ENCODE data around the gene GRIPAP1. TPM values are rescaled to one million over a fixed set of nuclear protein-coding genes. Genes with fewer than 3 reads are reported as not detected.
"Not testable (repeated sequence)": the region's sequence is repeated elsewhere in the genome, so short reads cannot be mapped to it uniquely, and the experiment has no call there.

GRIPAP1 gene
- total RNA-seq, 2 experiments from 2014 or later: 81.8 to 82.7 TPM

GRCh38 chrX:48989483-48989882 is 12.6 kb downstream of the GRIPAP1 start:
- Mint-ChIP-seq H3K27ac (no peak overlapping the region), H3K9me3 (ENCODE audit: insufficient read depth) (no peaks in the 10 kb centered on the region), H3K27me3 (ENCODE audit: low read depth) (no peaks in the 10 kb centered on the region), H3K36me3 (ENCODE audit: low read depth) (peaks cover 43% of the 10 kb centered on the region), H3K4me1 (ENCODE audit: low read depth) (no peaks in the 10 kb centered on the region), H3K4me3 (no peak overlapping the region)
- DNase-seq (no peak), ATAC-seq (no peak)
- ChIA-PET CTCF (no interaction called here), POLR2A (no interaction called here)

- H3K36me3 Mint-ChIP-seq (ENCODE audit: low read depth): peaks cover 41% of the 10 kb centered on the region
- no peaks in the 10 kb centered on the region for H3K27me3 Mint-ChIP-seq (ENCODE audit: low read depth)
- DNase-seq (no peak), ATAC-seq (no peak)
- no peaks in the 10 kb centered on the region for H3K4me1 Mint-ChIP-seq (ENCODE audit: low read depth)
- H3K4me3 Mint-ChIP-seq: no peak overlapping the region
- CTCF ChIA-PET: no interaction called here
- POLR2A ChIA-PET: no interaction called here
- no peak overlapping the region for H3K27ac Mint-ChIP-seq
- no peaks in the 10 kb centered on the region for H3K9me3 Mint-ChIP-seq (ENCODE audit: insufficient read depth)
Measured at GRCh38 chrX:48983896-48984295, 18.2 kb downstream of the GRIPAP1 start.

- Mint-ChIP-seq H3K4me3 (no peak overlapping the region), H3K9me3 (ENCODE audit: insufficient read depth) (no peaks in the 10 kb centered on the region), H3K27ac (no peak overlapping the region), H3K27me3 (ENCODE audit: low read depth) (no peaks in the 10 kb centered on the region), H3K4me1 (ENCODE audit: low read depth) (peaks cover 3% of the 10 kb centered on the region), H3K36me3 (ENCODE audit: low read depth) (peaks cover 38% of the 10 kb centered on the region)
- no peak for DNase-seq
- POLR2A ChIA-PET: no interaction called here
- ATAC-seq: no peak
- CTCF ChIA-PET: no interaction called here
Measured at GRCh38 chrX:48983081-48983480, 19.0 kb downstream of the GRIPAP1 start.

GRCh38 chrX:48981178-48981577 is 20.9 kb downstream of the GRIPAP1 start:
- ChIA-PET POLR2A (no interaction called here), CTCF (no interaction called here)
- no peak overlapping the region for H3K27ac Mint-ChIP-seq
- H3K36me3 Mint-ChIP-seq (ENCODE audit: low read depth): peaks cover 40% of the 10 kb centered on the region
- H3K4me1 Mint-ChIP-seq (ENCODE audit: low read depth): peaks cover 12% of the 10 kb centered on the region
- DNase-seq (no peak), ATAC-seq (no peak)
- no peaks in the 10 kb centered on the region for H3K27me3 Mint-ChIP-seq (ENCODE audit: low read depth)
- H3K9me3 Mint-ChIP-seq (ENCODE audit: insufficient read depth): no peaks in the 10 kb centered on the region
- no peak overlapping the region for H3K4me3 Mint-ChIP-seq

- H3K27me3 Mint-ChIP-seq (ENCODE audit: low read depth); DNase-seq; H3K4me3 Mint-ChIP-seq; CTCF ChIA-PET; POLR2A ChIA-PET; ATAC-seq; H3K27ac Mint-ChIP-seq; H3K9me3 Mint-ChIP-seq (ENCODE audit: insufficient read depth): not testable (repeated sequence)
- Mint-ChIP-seq H3K4me1 (ENCODE audit: low read depth) (peaks cover 18% of the 10 kb centered on the region), H3K36me3 (ENCODE audit: low read depth) (peaks cover 40% of the 10 kb centered on the region)
Measured at GRCh38 chrX:48980341-48980740, 21.7 kb downstream of the GRIPAP1 start.

GRCh38 chrX:48978226-48978625 is 23.8 kb downstream of the GRIPAP1 start:
- ATAC-seq: no peak

GRCh38 chrX:48976086-48976485 is 26.0 kb downstream of the GRIPAP1 start:
- no peak for ATAC-seq
- no peaks in the 10 kb centered on the region for H3K27me3 Mint-ChIP-seq (ENCODE audit: low read depth)
- DNase-seq: no peak
- H3K4me1 Mint-ChIP-seq (ENCODE audit: low read depth): peaks cover 29% of the 10 kb centered on the region
- peak overlapping the region; percentile 80 for H3K27ac Mint-ChIP-seq
- H3K9me3 Mint-ChIP-seq (ENCODE audit: insufficient read depth): no peaks in the 10 kb centered on the region
- peaks cover 43% of the 10 kb centered on the region for H3K36me3 Mint-ChIP-seq (ENCODE audit: low read depth)
- ChIA-PET POLR2A (no interaction called here), CTCF (interaction anchor here (0.7 kb wide), 1 partner anchor 18 kb away, joined by 3 read pairs; no protein-coding TSS in a partner anchor)
- H3K4me3 Mint-ChIP-seq: no peak overlapping the region

More at GRCh38 chrX:48978226-48978625, 23.8 kb downstream of the GRIPAP1 start:
- no peak overlapping the region for H3K4me3 Mint-ChIP-seq
- no peak overlapping the region for H3K27ac Mint-ChIP-seq
- ChIA-PET CTCF (no interaction called here), POLR2A (interaction anchor here (0.7 kb wide), 1 partner anchor 20 kb away, joined by 3 read pairs; no protein-coding TSS in a partner anchor)
- H3K9me3 Mint-ChIP-seq (ENCODE audit: insufficient read depth): no peaks in the 10 kb centered on the region
- no peaks in the 10 kb centered on the region for H3K27me3 Mint-ChIP-seq (ENCODE audit: low read depth)
- H3K36me3 Mint-ChIP-seq (ENCODE audit: low read depth): peaks cover 42% of the 10 kb centered on the region
- peaks cover 20% of the 10 kb centered on the region for H3K4me1 Mint-ChIP-seq (ENCODE audit: low read depth)
- no peak for DNase-seq

GRCh38 chrX:48975541-48975940 is 26.5 kb downstream of the GRIPAP1 start:
- no peak for DNase-seq
- Mint-ChIP-seq H3K36me3 (ENCODE audit: low read depth) (peaks cover 40% of the 10 kb centered on the region), H3K27ac (peak overlapping the region; percentile 65), H3K4me1 (ENCODE audit: low read depth) (peaks cover 33% of the 10 kb centered on the region), H3K4me3 (no peak overlapping the region), H3K9me3 (ENCODE audit: insufficient read depth) (no peaks in the 10 kb centered on the region), H3K27me3 (ENCODE audit: low read depth) (no peaks in the 10 kb centered on the region)
- CTCF ChIA-PET: no interaction called here
- ATAC-seq: no peak
- POLR2A ChIA-PET: no interaction called here

GRCh38 chrX:48975041-48975440 is 27.0 kb downstream of the GRIPAP1 start:
- peaks cover 33% of the 10 kb centered on the region for H3K4me1 Mint-ChIP-seq (ENCODE audit: low read depth)
- peaks cover 36% of the 10 kb centered on the region for H3K36me3 Mint-ChIP-seq (ENCODE audit: low read depth)
- ChIA-PET POLR2A (no interaction called here), CTCF (no interaction called here)
- ATAC-seq (no peak), DNase-seq (no peak)
- no peak overlapping the region for H3K27ac Mint-ChIP-seq
- no peaks in the 10 kb centered on the region for H3K27me3 Mint-ChIP-seq (ENCODE audit: low read depth)
- H3K4me3 Mint-ChIP-seq: no peak overlapping the region
- H3K9me3 Mint-ChIP-seq (ENCODE audit: insufficient read depth): no peaks in the 10 kb centered on the region

GRCh38 chrX:48974574-48974973 is 27.5 kb downstream of the GRIPAP1 start:
- H3K27ac Mint-ChIP-seq: peak overlapping the region; percentile 26
- peaks cover 33% of the 10 kb centered on the region for H3K36me3 Mint-ChIP-seq (ENCODE audit: low read depth)
- no peak for ATAC-seq
- H3K4me3 Mint-ChIP-seq: no peak overlapping the region
- CTCF ChIA-PET: no interaction called here
- DNase-seq: no peak
- POLR2A ChIA-PET: no interaction called here
- no peaks in the 10 kb centered on the region for H3K27me3 Mint-ChIP-seq (ENCODE audit: low read depth)
- no peaks in the 10 kb centered on the region for H3K9me3 Mint-ChIP-seq (ENCODE audit: insufficient read depth)
- H3K4me1 Mint-ChIP-seq (ENCODE audit: low read depth): peaks cover 33% of the 10 kb centered on the region

GRCh38 chrX:48974033-48974432 is 28.0 kb downstream of the GRIPAP1 start:
- DNase-seq: no peak
- no peak overlapping the region for H3K4me3 Mint-ChIP-seq
- ChIA-PET CTCF (no interaction called here), POLR2A (no interaction called here)
- peaks cover 33% of the 10 kb centered on the region for H3K36me3 Mint-ChIP-seq (ENCODE audit: low read depth)
- no peaks in the 10 kb centered on the region for H3K27me3 Mint-ChIP-seq (ENCODE audit: low read depth)
- ATAC-seq: no peak
- peaks cover 33% of the 10 kb centered on the region for H3K4me1 Mint-ChIP-seq (ENCODE audit: low read depth)
- no peak overlapping the region for H3K27ac Mint-ChIP-seq
- no peaks in the 10 kb centered on the region for H3K9me3 Mint-ChIP-seq (ENCODE audit: insufficient read depth)

GRCh38 chrX:48972220-48973164 is 29.6 kb downstream of the GRIPAP1 start:
- H3K36me3 Mint-ChIP-seq (ENCODE audit: low read depth): peaks cover 24% of the 10 kb centered on the region
- H3K4me1 Mint-ChIP-seq (ENCODE audit: low read depth): peaks cover 30% of the 10 kb centered on the region
- H3K27ac Mint-ChIP-seq: peak overlapping the region; percentile 32
- CTCF ChIA-PET: interaction anchor here (1.0 to 2.3 kb wide), 5 partner anchors 11 to 71 kb away, joined by 3 to 7 read pairs (median 4); partner anchors contain the start of gene TFE3
- no peaks in the 10 kb centered on the region for H3K9me3 Mint-ChIP-seq (ENCODE audit: insufficient read depth)
- H3K4me3 Mint-ChIP-seq: no peak overlapping the region
- H3K27me3 Mint-ChIP-seq (ENCODE audit: low read depth): no peaks in the 10 kb centered on the region
- DNase-seq: peak; percentile 37
- ATAC-seq: no peak
- POLR2A ChIA-PET: interaction anchor here (0.6 to 1.7 kb wide), 2 partner anchors 14 to 43 kb away, joined by 3 to 4 read pairs; no protein-coding TSS in a partner anchor
